Measurements from ENCODE around the gene IGFBP5.

- TF ChIP-seq CTCF (IDR thresholded peaks at IDR 0.05) (no peak), EP300 (IDR thresholded peaks at IDR 0.05) (no peak), POLR2A (IDR thresholded peaks at IDR 0.05) (no peak)
Observed at GRCh38 chr2:216736326-216736725, 41.0 kb upstream of the IGFBP5 start.
